ENCODE measurements around the gene SPATA16.

The SPATA16 gene

GRCh38 chr3:172918165-172918564 lies 222.9 kb downstream of the SPATA16 start:
- Histone ChIP-seq H3K4me3 (ENCODE audit: low read length) (no peak overlapping the region), H3K9ac (ENCODE audit: low read length) (no peak overlapping the region), H3K79me2 (ENCODE audit: low read length) (no peaks in the 10 kb centered on the region), H3F3A (ENCODE audit: insufficient read depth, low read length) (no peaks in the 10 kb centered on the region), H4K20me1 (ENCODE audit: insufficient read depth, low read length) (no peaks in the 10 kb centered on the region), H3K4me2 (ENCODE audit: low read depth, low read length) (no peak overlapping the region), H2AFZ (ENCODE audit: low read length) (no peak overlapping the region), H3K9me2 (replicated peaks; ENCODE audit: insufficient read depth, low read length) (no peaks in the 10 kb centered on the region), H3K4me1 (ENCODE audit: low read length) (no peaks in the 10 kb centered on the region), H3K9me3 (replicated peaks; ENCODE audit: insufficient read depth, low read length) (no peaks in the 10 kb centered on the region), H3K27me3 (replicated peaks; ENCODE audit: insufficient read depth, low read length) (no peaks in the 10 kb centered on the region), H3K27ac (ENCODE audit: low read length) (no peak overlapping the region), H3K36me3 (replicated peaks; ENCODE audit: insufficient read depth, low read length) (no peaks in the 10 kb centered on the region)
- no peak for DNase-seq
- TF ChIP-seq EZH2 (optimal IDR thresholded peaks at IDR 0.05; ENCODE audit: low read depth, low read length) (no peak), EZH2phosphoT487 (IDR thresholded peaks at IDR 0.05; ENCODE audit: low read length) (no peak)
- TF ChIP-seq, protein P1, sequence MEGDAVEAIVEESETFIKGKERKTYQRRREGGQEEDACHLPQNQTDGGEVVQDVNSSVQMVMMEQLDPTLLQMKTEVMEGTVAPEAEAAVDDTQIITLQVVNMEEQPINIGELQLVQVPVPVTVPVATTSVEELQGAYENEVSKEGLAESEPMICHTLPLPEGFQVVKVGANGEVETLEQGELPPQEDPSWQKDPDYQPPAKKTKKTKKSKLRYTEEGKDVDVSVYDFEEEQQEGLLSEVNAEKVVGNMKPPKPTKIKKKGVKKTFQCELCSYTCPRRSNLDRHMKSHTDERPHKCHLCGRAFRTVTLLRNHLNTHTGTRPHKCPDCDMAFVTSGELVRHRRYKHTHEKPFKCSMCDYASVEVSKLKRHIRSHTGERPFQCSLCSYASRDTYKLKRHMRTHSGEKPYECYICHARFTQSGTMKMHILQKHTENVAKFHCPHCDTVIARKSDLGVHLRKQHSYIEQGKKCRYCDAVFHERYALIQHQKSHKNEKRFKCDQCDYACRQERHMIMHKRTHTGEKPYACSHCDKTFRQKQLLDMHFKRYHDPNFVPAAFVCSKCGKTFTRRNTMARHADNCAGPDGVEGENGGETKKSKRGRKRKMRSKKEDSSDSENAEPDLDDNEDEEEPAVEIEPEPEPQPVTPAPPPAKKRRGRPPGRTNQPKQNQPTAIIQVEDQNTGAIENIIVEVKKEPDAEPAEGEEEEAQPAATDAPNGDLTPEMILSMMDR (IDR thresholded peaks at IDR 0.05; ENCODE audit: low read length) = no peak

DNA sequence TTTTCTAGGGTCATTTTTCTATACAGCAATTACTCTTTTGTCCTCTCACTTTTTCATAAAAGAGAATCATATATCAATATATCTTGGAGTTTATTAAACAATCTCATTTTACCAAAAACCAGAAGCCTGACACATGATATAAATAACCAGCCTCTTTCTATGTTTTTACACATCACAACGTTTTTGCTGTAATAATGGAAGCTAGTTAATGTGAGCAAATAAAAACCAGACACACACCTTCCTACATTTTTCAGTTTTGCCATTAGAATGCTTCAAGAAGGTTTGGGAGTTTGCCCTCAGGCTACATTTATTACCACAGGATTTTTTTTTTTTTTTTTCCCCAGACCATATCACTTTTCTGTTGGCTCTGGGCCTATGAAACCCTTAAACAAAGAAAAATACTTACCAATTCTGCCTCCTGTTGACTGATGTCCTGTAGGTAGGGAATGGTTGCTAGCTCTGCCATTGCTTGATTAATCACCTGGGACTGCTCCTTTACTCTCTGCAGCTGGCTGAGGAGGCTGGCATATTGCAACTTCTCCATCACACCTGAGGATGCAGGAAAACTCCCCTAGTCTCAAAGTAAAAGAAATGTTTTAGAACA lies 225.0 kb downstream of the SPATA16 start:
- H3K36me3 ChIP-seq (replicated peaks; ENCODE audit: insufficient read depth, low read length) = no peaks in the 10 kb centered on the region
- no peaks in the 10 kb centered on the region for H3K27me3 ChIP-seq (replicated peaks; ENCODE audit: insufficient read depth, low read length)
- no peaks in the 10 kb centered on the region for H3F3A ChIP-seq (ENCODE audit: insufficient read depth, low read length)
- TF ChIP-seq EZH2phosphoT487 (IDR thresholded peaks at IDR 0.05; ENCODE audit: low read length) (no peak), EZH2 (optimal IDR thresholded peaks at IDR 0.05; ENCODE audit: low read depth, low read length) (no peak)
- TF ChIP-seq, protein P1 (IDR thresholded peaks at IDR 0.05; ENCODE audit: low read length) = no peak
- no peaks in the 10 kb centered on the region for H4K20me1 ChIP-seq (ENCODE audit: insufficient read depth, low read length)
- DNase-seq = no peak
- no peak overlapping the region for H3K4me3 ChIP-seq (ENCODE audit: low read length)
- H3K9me3 ChIP-seq (replicated peaks; ENCODE audit: insufficient read depth, low read length) = no peaks in the 10 kb centered on the region
- H3K27ac ChIP-seq (ENCODE audit: low read length) = no peak overlapping the region
- no peak overlapping the region for H3K9ac ChIP-seq (ENCODE audit: low read length)
- H2AFZ ChIP-seq (ENCODE audit: low read length) = no peak overlapping the region
- H3K9me2 ChIP-seq (replicated peaks; ENCODE audit: insufficient read depth, low read length) = no peaks in the 10 kb centered on the region
- H3K79me2 ChIP-seq (ENCODE audit: low read length) = no peaks in the 10 kb centered on the region
- H3K4me1 ChIP-seq (ENCODE audit: low read length) = no peaks in the 10 kb centered on the region
- no peak overlapping the region for H3K4me2 ChIP-seq (ENCODE audit: low read depth, low read length)

DNA sequence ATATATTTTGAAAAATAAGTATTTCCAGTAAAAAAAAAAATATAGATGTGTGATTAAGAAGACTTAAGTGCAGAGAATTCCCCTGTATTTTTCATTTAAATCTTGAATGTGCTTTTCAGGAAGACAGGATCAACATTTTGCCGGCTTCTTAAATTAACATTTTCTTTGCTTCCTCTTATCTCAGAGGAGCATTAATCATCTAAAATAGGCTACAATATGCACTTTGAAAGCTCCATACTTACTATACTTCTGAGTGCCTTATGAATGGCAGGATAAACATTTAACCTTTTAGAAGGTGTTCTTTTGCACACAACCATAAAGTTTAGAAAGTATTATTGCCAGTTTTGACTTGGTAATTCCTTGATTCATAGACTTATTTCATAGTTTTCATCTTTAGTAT lies 226.2 kb downstream of the SPATA16 start:
- Histone ChIP-seq H3K4me1 (ENCODE audit: low read length) (no peaks in the 10 kb centered on the region), H3K4me3 (ENCODE audit: low read length) (no peak overlapping the region), H3K79me2 (ENCODE audit: low read length) (no peaks in the 10 kb centered on the region), H3K4me2 (ENCODE audit: low read depth, low read length) (no peak overlapping the region), H3K9me2 (replicated peaks; ENCODE audit: insufficient read depth, low read length) (no peaks in the 10 kb centered on the region), H3K36me3 (replicated peaks; ENCODE audit: insufficient read depth, low read length) (no peaks in the 10 kb centered on the region), H3K9ac (ENCODE audit: low read length) (no peak overlapping the region), H3F3A (ENCODE audit: insufficient read depth, low read length) (no peaks in the 10 kb centered on the region), H3K27ac (ENCODE audit: low read length) (no peak overlapping the region), H4K20me1 (ENCODE audit: insufficient read depth, low read length) (no peaks in the 10 kb centered on the region), H2AFZ (ENCODE audit: low read length) (no peak overlapping the region), H3K27me3 (replicated peaks; ENCODE audit: insufficient read depth, low read length) (no peaks in the 10 kb centered on the region), H3K9me3 (replicated peaks; ENCODE audit: insufficient read depth, low read length) (no peaks in the 10 kb centered on the region)
- no peak for DNase-seq
- TF ChIP-seq EZH2phosphoT487 (IDR thresholded peaks at IDR 0.05; ENCODE audit: low read length) (no peak), EZH2 (optimal IDR thresholded peaks at IDR 0.05; ENCODE audit: low read depth, low read length) (no peak)
- TF ChIP-seq, protein P1 (IDR thresholded peaks at IDR 0.05; ENCODE audit: low read length) = no peak
